Skeletal muscle tissue (tissue), 4 donors: ENCODE results near the gene CEP162. TPM values are rescaled to one million over a fixed set of nuclear protein-coding genes. Genes with fewer than 3 reads are reported as not detected.
"Not testable (repeated sequence)": the region's sequence is repeated elsewhere in the genome, so short reads cannot be mapped to it uniquely, and the experiment has no call there.

Experiments
- H3K27ac ChIP-seq: one replicate; pipeline ENCODE4 v1.7.0; 2013; ENCODE audit warnings: mild to moderate bottlenecking, low read depth, low read length, inconsistent platforms
- H3K27me3 ChIP-seq, 3 donors: one replicate each; pipeline ENCODE4 v1.7.0; 2013; ENCODE audit warnings: low read length in 3 of 3; ENCODE audit not compliant: control insufficient read depth in 3 of 3, insufficient read depth in 3 of 3
- H3K36me3 ChIP-seq, 3 donors: one replicate each; pipeline ENCODE4 v1.7.0; 2013; ENCODE audit warnings: low read length in 3 of 3; ENCODE audit not compliant: control insufficient read depth in 3 of 3, insufficient read depth in 3 of 3
- H3K4me1 ChIP-seq, 3 donors: one replicate each; pipeline ENCODE4 v1.7.0; 2013; ENCODE audit warnings: low read length in 3 of 3, mild to moderate bottlenecking in 3 of 3; ENCODE audit not compliant: control insufficient read depth in 3 of 3, insufficient read depth in 3 of 3
- H3K4me3 ChIP-seq, 3 donors: one replicate each; pipeline ENCODE4 v1.7.0; 2013; ENCODE audit warnings: low read length in 3 of 3
- H3K9ac ChIP-seq, 3 donors: one replicate each; pipeline ENCODE4 v1.7.0; 2013; ENCODE audit warnings: low read length in 3 of 3, mild to moderate bottlenecking in 3 of 3, moderate library complexity in 2 of 3, low read depth in 1 of 3
- H3K9me3 ChIP-seq, 3 donors: one replicate each; pipeline ENCODE4 v1.7.0; 2013; ENCODE audit warnings: low read length in 3 of 3; ENCODE audit not compliant: control insufficient read depth in 3 of 3
- total RNA-seq: library from RNA; depleted of rRNA; stranded (reverse); fragments of >200 nt; gene quantifications from one replicate; pipeline ENCODE4 v1.2.3, GENCODE V29; 2014
- donor health status: Osteomylitis.

Gene CEP162
- total RNA-seq, 1 donor from 2014 or later, result 4.7 TPM

- H3K9ac ChIP-seq, H3K27ac ChIP-seq, H3K27me3 ChIP-seq, H3K9me3 ChIP-seq, H3K4me3 ChIP-seq, H3K4me1 ChIP-seq: not testable (repeated sequence)
- H3K36me3 ChIP-seq, result peaks cover 0 to 15% (median 4%) of the 10 kb centered on the region in 3 donors
Observed at GRCh38 chr6:84199987-84200386, 27.5 kb downstream of the CEP162 start.

- Histone ChIP-seq H3K36me3 (peaks cover 3 to 19% (median 5%) of the 10 kb centered on the region in 3 donors), H3K4me1 (no peaks in the 10 kb centered on the region), H3K9me3 (no peaks in the 10 kb centered on the region), H3K9ac (no peak overlapping the region), H3K27me3 (no peaks in the 10 kb centered on the region), H3K4me3 (no peak overlapping the region), H3K27ac (no peak overlapping the region)
Observed at GRCh38 chr6:84197708-84198107, 29.7 kb downstream of the CEP162 start.

GRCh38 chr6:84193114-84193708 is 34.2 kb downstream of the CEP162 start:
- Histone ChIP-seq H3K27ac (no peak overlapping the region), H3K9ac (no peak overlapping the region), H3K4me3 (no peak overlapping the region), H3K9me3 (no peaks in the 10 kb centered on the region), H3K36me3 (peaks cover 3 to 34% (median 21%) of the 10 kb centered on the region in 3 donors), H3K4me1 (no peaks in the 10 kb centered on the region), H3K27me3 (no peaks in the 10 kb centered on the region)

GRCh38 chr6:84191802-84192201 is 35.6 kb downstream of the CEP162 start:
- Histone ChIP-seq H3K4me3 (no peak overlapping the region), H3K4me1 (no peaks in the 10 kb centered on the region), H3K9me3 (no peaks in the 10 kb centered on the region), H3K27ac (no peak overlapping the region), H3K27me3 (no peaks in the 10 kb centered on the region), H3K36me3 (peaks cover 3 to 34% (median 21%) of the 10 kb centered on the region in 3 donors), H3K9ac (no peak overlapping the region)

GRCh38 chr6:84189356-84189755 is 38.1 kb downstream of the CEP162 start:
- peaks cover 3 to 26% (median 24%) of the 10 kb centered on the region in 3 donors for H3K36me3 ChIP-seq
- H3K27ac ChIP-seq, H3K4me3 ChIP-seq, H3K9ac ChIP-seq, H3K27me3 ChIP-seq, H3K4me1 ChIP-seq, H3K9me3 ChIP-seq: not testable (repeated sequence)

- Histone ChIP-seq H3K4me3 (no peak overlapping the region), H3K36me3 (peaks cover 0 to 5% (median 0%) of the 10 kb centered on the region in 3 donors), H3K9ac (no peak overlapping the region), H3K27ac (no peak overlapping the region), H3K9me3 (no peaks in the 10 kb centered on the region), H3K4me1 (no peaks in the 10 kb centered on the region), H3K27me3 (no peaks in the 10 kb centered on the region)
Observed at GRCh38 chr6:84183430-84183829, 44.0 kb downstream of the CEP162 start.

GRCh38 chr6:84182001-84182400 is 45.4 kb downstream of the CEP162 start:
- H3K9me3 ChIP-seq, result no peaks in the 10 kb centered on the region
- no peak overlapping the region for H3K4me3 ChIP-seq
- H3K4me1 ChIP-seq, result no peaks in the 10 kb centered on the region
- H3K27me3 ChIP-seq, result no peaks in the 10 kb centered on the region
- peaks cover 0 to 5% (median 0%) of the 10 kb centered on the region in 3 donors for H3K36me3 ChIP-seq
- H3K9ac ChIP-seq, result no peak overlapping the region
- no peak overlapping the region for H3K27ac ChIP-seq

GRCh38 chr6:84177241-84177640 is 50.2 kb downstream of the CEP162 start:
- no peak overlapping the region for H3K4me3 ChIP-seq
- H3K36me3 ChIP-seq, result peaks cover 0 to 5% (median 3%) of the 10 kb centered on the region in 3 donors
- H3K4me1 ChIP-seq, result no peaks in the 10 kb centered on the region
- H3K27me3 ChIP-seq, result no peaks in the 10 kb centered on the region
- H3K27ac ChIP-seq, result no peak overlapping the region
- no peaks in the 10 kb centered on the region for H3K9me3 ChIP-seq
- no peak overlapping the region for H3K9ac ChIP-seq

GRCh38 chr6:84172574-84172973 is 54.9 kb downstream of the CEP162 start:
- Histone ChIP-seq H3K9me3 (no peaks in the 10 kb centered on the region), H3K4me1 (no peaks in the 10 kb centered on the region), H3K36me3 (peaks cover 2 to 8% (median 3%) of the 10 kb centered on the region in 3 donors), H3K27me3 (no peaks in the 10 kb centered on the region), H3K4me3 (no peak overlapping the region), H3K9ac (no peak overlapping the region), H3K27ac (no peak overlapping the region)

- Histone ChIP-seq H3K36me3 (peaks cover 2 to 8% (median 3%) of the 10 kb centered on the region in 3 donors), H3K9me3 (no peaks in the 10 kb centered on the region), H3K27ac (no peak overlapping the region), H3K27me3 (no peaks in the 10 kb centered on the region), H3K4me1 (no peaks in the 10 kb centered on the region), H3K9ac (no peak overlapping the region), H3K4me3 (no peak overlapping the region)
Observed at GRCh38 chr6:84172080-84172479, 55.4 kb downstream of the CEP162 start.
